Thoracic aorta endothelial cell (primary cell): ENCODE results near the gene PLOD2. TPM values are rescaled to one million over a fixed set of nuclear protein-coding genes. Genes with fewer than 3 reads are reported as not detected.

Experiments
- total RNA-seq: library from RNA; depleted of rRNA; stranded (reverse); fragments of >200 nt; gene quantifications from 2 replicates; pipeline ENCODE4 v1.2.3, GENCODE V29; 2012

PLOD2 gene
- total RNA-seq: 335 and 431 TPM in 2 replicates

GRCh38 chr3:146160964-146161662, at the start of gene PLOD2:
TSS of gene PLOD2 (minus strand) at chr3:146161184. CDS start at chr3:146160989, 195 bp downstream.

Other genes starting within 250 kb of the PLOD2 start
- 63.7 and 129 TPM in 2 replicates for gene PLSCR4, start 89.9 kb upstream of the PLOD2 start, total RNA-seq